ENCODE data around the gene ALOX15.
"Not testable (repeated sequence)": the region's sequence is repeated elsewhere in the genome, so short reads cannot be mapped to it uniquely, and the experiment has no call there.

The ALOX15 gene

DNA sequence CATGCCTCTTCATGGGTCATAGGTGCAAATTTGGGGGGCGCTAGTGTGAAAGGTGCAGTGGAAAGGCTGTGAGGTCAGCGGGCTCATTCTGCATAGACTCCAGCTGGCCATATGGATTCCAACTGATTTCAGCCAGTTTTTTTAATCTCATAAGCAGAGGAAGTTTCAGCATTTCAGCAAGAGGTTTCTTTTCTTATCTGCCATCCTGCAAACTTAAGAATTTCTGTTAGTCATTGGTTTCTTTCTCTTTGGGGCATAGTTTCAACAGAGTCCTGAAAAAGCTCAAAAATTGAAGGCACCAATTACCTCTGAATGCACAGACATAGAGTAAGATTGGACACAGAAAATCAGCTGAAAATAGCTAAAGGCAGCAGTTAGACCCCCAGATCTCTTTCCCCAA is 16.2 kb upstream of the ALOX15 start:
- Histone ChIP-seq H3K4me1 (ENCODE audit: control insufficient read depth, insufficient read depth, low read length) (no peaks in the 10 kb centered on the region), H3K27me3 (ENCODE audit: control insufficient read depth, insufficient read depth, low read length) (no peaks in the 10 kb centered on the region), H3K27ac (ENCODE audit: low read length) (no peak overlapping the region), H3K4me3 (ENCODE audit: low read length) (no peak overlapping the region), H3K36me3 (ENCODE audit: control insufficient read depth, insufficient read depth, low read length) (no peaks in the 10 kb centered on the region), H3K9me3 (ENCODE audit: control insufficient read depth, insufficient read depth, low read length) (no peaks in the 10 kb centered on the region)
- no CpG with 5 or more reads among the region's 2 CpGs for WGBS (ENCODE audit: insufficient coverage, insufficient read length)
- no peak for DNase-seq (ENCODE audit: low read depth, low spot score)

- H3K27me3 ChIP-seq (ENCODE audit: control insufficient read depth, insufficient read depth, low read length); H3K9me3 ChIP-seq (ENCODE audit: control insufficient read depth, insufficient read depth, low read length); DNase-seq (ENCODE audit: low read depth, low spot score); H3K4me1 ChIP-seq (ENCODE audit: control insufficient read depth, insufficient read depth, low read length); H3K27ac ChIP-seq (ENCODE audit: low read length); H3K4me3 ChIP-seq (ENCODE audit: low read length); H3K36me3 ChIP-seq (ENCODE audit: control insufficient read depth, insufficient read depth, low read length): not testable (repeated sequence)
- WGBS (ENCODE audit: insufficient coverage, insufficient read length), result no CpG with 5 or more reads among the region's 7 CpGs
Measured at GRCh38 chr17:4655933-4656332, 14.5 kb upstream of the ALOX15 start.

- no peaks in the 10 kb centered on the region for H3K36me3 ChIP-seq (ENCODE audit: control insufficient read depth, insufficient read depth, low read length)
- H3K9me3 ChIP-seq (ENCODE audit: control insufficient read depth, insufficient read depth, low read length), result no peaks in the 10 kb centered on the region
- WGBS (ENCODE audit: insufficient coverage, insufficient read length), result no CpG with 5 or more reads among the region's 5 CpGs
Measured at GRCh38 chr17:4652997-4653396, 11.5 kb upstream of the ALOX15 start.

GRCh38 chr17:4648741-4649140 is 7.3 kb upstream of the ALOX15 start:
- Histone ChIP-seq H3K9me3 (ENCODE audit: control insufficient read depth, insufficient read depth, low read length) (no peaks in the 10 kb centered on the region), H3K4me3 (ENCODE audit: low read length) (no peak overlapping the region), H3K27me3 (ENCODE audit: control insufficient read depth, insufficient read depth, low read length) (no peaks in the 10 kb centered on the region), H3K4me1 (ENCODE audit: control insufficient read depth, insufficient read depth, low read length) (peaks cover 2% of the 10 kb centered on the region; the same call in 1 of the 2 replicates), H3K36me3 (ENCODE audit: control insufficient read depth, insufficient read depth, low read length) (no peaks in the 10 kb centered on the region), H3K27ac (ENCODE audit: low read length) (no peak overlapping the region)
- WGBS (ENCODE audit: insufficient coverage, insufficient read length), result no CpG with 5 or more reads among the region's 2 CpGs
- DNase-seq (ENCODE audit: low read depth, low spot score), result no peak

More at GRCh38 chr17:4652997-4653396, 11.5 kb upstream of the ALOX15 start:
- Histone ChIP-seq H3K4me3 (ENCODE audit: low read length) (no peak overlapping the region), H3K27me3 (ENCODE audit: control insufficient read depth, insufficient read depth, low read length) (no peaks in the 10 kb centered on the region), H3K27ac (ENCODE audit: low read length) (no peak overlapping the region), H3K4me1 (ENCODE audit: control insufficient read depth, insufficient read depth, low read length) (no peaks in the 10 kb centered on the region)
- DNase-seq (ENCODE audit: low read depth, low spot score), result no peak

DNA sequence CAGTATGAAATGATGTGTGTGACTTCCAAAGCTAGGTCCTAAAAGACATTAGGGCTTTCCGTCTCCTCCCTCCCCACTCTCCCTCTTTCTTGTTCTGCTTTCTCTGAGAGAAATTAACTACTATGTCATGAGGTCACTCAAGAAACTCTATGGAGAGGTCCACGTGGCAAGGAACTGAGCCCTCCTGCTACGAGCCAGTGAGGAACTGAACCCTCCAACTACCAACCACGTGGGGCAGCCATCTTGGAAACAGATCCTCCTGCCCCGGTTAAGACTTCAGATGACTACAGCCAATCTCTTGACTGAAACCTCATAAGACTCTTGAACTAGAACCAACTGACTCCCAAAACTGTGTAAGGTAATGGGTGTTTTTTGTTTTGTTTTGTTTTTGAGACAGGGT is 4.2 kb upstream of the ALOX15 start:
- H3K4me1 ChIP-seq (ENCODE audit: control insufficient read depth, insufficient read depth, low read length), result peaks cover 5% of the 10 kb centered on the region; the same call in 1 of the 2 replicates
- H3K36me3 ChIP-seq (ENCODE audit: control insufficient read depth, insufficient read depth, low read length), result no peaks in the 10 kb centered on the region
- peaks cover 17% of the 10 kb centered on the region for H3K27me3 ChIP-seq (ENCODE audit: control insufficient read depth, insufficient read depth, low read length)
- no peak overlapping the region for H3K27ac ChIP-seq (ENCODE audit: low read length)
- H3K9me3 ChIP-seq (ENCODE audit: control insufficient read depth, insufficient read depth, low read length), result no peaks in the 10 kb centered on the region
- no peak for DNase-seq (ENCODE audit: low read depth, low spot score)
- no peak overlapping the region for H3K4me3 ChIP-seq (ENCODE audit: low read length)
- WGBS (ENCODE audit: insufficient coverage, insufficient read length), result no CpG with 5 or more reads among the region's 5 CpGs

- WGBS (ENCODE audit: insufficient coverage, insufficient read length), result no CpG with 5 or more reads among the region's 4 CpGs
- Histone ChIP-seq H3K27ac (ENCODE audit: low read length) (no peak overlapping the region), H3K9me3 (ENCODE audit: control insufficient read depth, insufficient read depth, low read length) (no peaks in the 10 kb centered on the region), H3K4me3 (ENCODE audit: low read length) (no peak overlapping the region), H3K27me3 (ENCODE audit: control insufficient read depth, insufficient read depth, low read length) (peaks cover 19% of the 10 kb centered on the region), H3K36me3 (ENCODE audit: control insufficient read depth, insufficient read depth, low read length) (no peaks in the 10 kb centered on the region), H3K4me1 (ENCODE audit: control insufficient read depth, insufficient read depth, low read length) (peaks cover 5% of the 10 kb centered on the region; the same call in 1 of the 2 replicates)
- DNase-seq (ENCODE audit: low read depth, low spot score), result no peak
Measured at GRCh38 chr17:4643676-4644075, 2.2 kb upstream of the ALOX15 start.

GRCh38 chr17:4642286-4642685 is 808 bp upstream of the ALOX15 start:
- no CpG with 5 or more reads among the region's 6 CpGs for WGBS (ENCODE audit: insufficient coverage, insufficient read length)
- DNase-seq (ENCODE audit: low read depth, low spot score), result no peak
- Histone ChIP-seq H3K4me3 (ENCODE audit: low read length) (no peak overlapping the region), H3K36me3 (ENCODE audit: control insufficient read depth, insufficient read depth, low read length) (no peaks in the 10 kb centered on the region), H3K27ac (ENCODE audit: low read length) (no peak overlapping the region), H3K9me3 (ENCODE audit: control insufficient read depth, insufficient read depth, low read length) (no peaks in the 10 kb centered on the region), H3K27me3 (ENCODE audit: control insufficient read depth, insufficient read depth, low read length) (peaks cover 22% of the 10 kb centered on the region), H3K4me1 (ENCODE audit: control insufficient read depth, insufficient read depth, low read length) (peaks cover 5% of the 10 kb centered on the region; the same call in 1 of the 2 replicates)

GRCh38 chr17:4640569-4641188 is 799 bp downstream of the ALOX15 start:
- not testable (repeated sequence) for DNase-seq (ENCODE audit: low read depth, low spot score); H3K27ac ChIP-seq (ENCODE audit: low read length); H3K36me3 ChIP-seq (ENCODE audit: control insufficient read depth, insufficient read depth, low read length); H3K4me3 ChIP-seq (ENCODE audit: low read length); H3K4me1 ChIP-seq (ENCODE audit: control insufficient read depth, insufficient read depth, low read length); H3K9me3 ChIP-seq (ENCODE audit: control insufficient read depth, insufficient read depth, low read length)
- H3K27me3 ChIP-seq (ENCODE audit: control insufficient read depth, insufficient read depth, low read length), result peaks cover 22% of the 10 kb centered on the region
- WGBS (ENCODE audit: insufficient coverage, insufficient read length), result no CpG with 5 or more reads among the region's 39 CpGs

DNA sequence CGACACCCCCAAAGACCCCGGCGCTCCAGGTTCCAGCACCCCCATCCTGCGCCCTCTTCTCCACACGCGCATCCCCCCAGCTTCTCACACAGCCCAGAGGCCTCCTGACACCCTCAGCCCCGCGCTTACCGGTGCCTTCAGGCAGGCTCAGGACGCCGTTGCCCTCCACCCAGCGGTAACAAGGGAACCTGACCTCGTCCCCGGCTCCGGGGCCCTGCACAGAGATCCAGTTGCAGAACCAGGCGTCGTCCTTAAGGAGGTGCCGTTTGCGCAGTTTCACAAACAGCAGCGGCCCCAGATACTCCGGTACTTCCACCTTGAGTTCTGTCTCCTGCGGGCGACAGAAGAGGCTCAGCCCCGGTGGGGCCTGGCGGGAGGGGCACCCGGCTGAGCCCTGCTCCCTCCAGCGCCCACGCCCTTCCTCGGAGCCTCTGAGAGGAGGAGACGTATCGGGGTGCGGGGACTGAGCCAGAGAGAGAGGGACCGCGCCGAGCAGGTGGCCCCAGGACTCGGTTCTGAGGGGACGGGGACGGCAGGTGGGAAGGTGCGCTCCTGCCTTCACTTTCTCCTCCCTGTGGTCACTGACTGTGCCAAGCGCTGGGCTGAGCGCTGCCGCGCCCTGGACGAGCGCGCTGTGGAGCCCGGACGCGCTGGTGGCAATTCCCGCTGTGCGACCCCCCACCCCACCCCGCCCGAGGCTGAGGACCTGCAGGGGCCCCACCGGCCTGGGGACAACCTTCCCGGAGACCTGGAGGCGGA is 2.0 kb downstream of the ALOX15 start:
- H3K9me3 ChIP-seq (ENCODE audit: control insufficient read depth, insufficient read depth, low read length); DNase-seq (ENCODE audit: low read depth, low spot score); H3K27ac ChIP-seq (ENCODE audit: low read length); H3K36me3 ChIP-seq (ENCODE audit: control insufficient read depth, insufficient read depth, low read length); H3K4me1 ChIP-seq (ENCODE audit: control insufficient read depth, insufficient read depth, low read length); H3K4me3 ChIP-seq (ENCODE audit: low read length): not testable (repeated sequence)
- WGBS (ENCODE audit: insufficient coverage, insufficient read length), result no CpG with 5 or more reads among the region's 56 CpGs
- H3K27me3 ChIP-seq (ENCODE audit: control insufficient read depth, insufficient read depth, low read length), result peaks cover 22% of the 10 kb centered on the region

- not testable (repeated sequence) for H3K4me1 ChIP-seq (ENCODE audit: control insufficient read depth, insufficient read depth, low read length); DNase-seq (ENCODE audit: low read depth, low spot score); H3K9me3 ChIP-seq (ENCODE audit: control insufficient read depth, insufficient read depth, low read length); H3K4me3 ChIP-seq (ENCODE audit: low read length); H3K27ac ChIP-seq (ENCODE audit: low read length); H3K36me3 ChIP-seq (ENCODE audit: control insufficient read depth, insufficient read depth, low read length)
- peaks cover 22% of the 10 kb centered on the region for H3K27me3 ChIP-seq (ENCODE audit: control insufficient read depth, insufficient read depth, low read length)
- no CpG with 5 or more reads among the region's 8 CpGs for WGBS (ENCODE audit: insufficient coverage, insufficient read length)
Measured at GRCh38 chr17:4638766-4639165, 2.7 kb downstream of the ALOX15 start.
